A549 (cell line): ENCODE measurements around the gene RGP1. TPM values are rescaled to one million over a fixed set of nuclear protein-coding genes. Genes with fewer than 3 reads are reported as not detected.

Source experiments
- ATAC-seq, 2 experiments: fragments of 200-7000 bp in 1 of 2; fragments of >200 bp in 1 of 2; cut with Nextera tagmentation in 1 of 2; cut with Tn5 transposase in 1 of 2; 3 replicates each; pipeline versions ENCODE4 v1.8.0 to v1.9.1; 2018 to 2020; ENCODE audit warnings: mild to moderate bottlenecking in 1 of 2, moderate library complexity in 1 of 2
- CTCF ChIA-PET: fragments of 300-600 bp; sonication (Branson Sonifier 250); formaldehyde crosslinking; extraction: SDS; loops from one replicate; lab custom pipeline; 2021; ENCODE audit warnings: antibody characterized with exemption, inconsistent platforms; lab: Yijun Ruan, JAX
- POLR2A ChIA-PET: fragments of 350-600 bp; formaldehyde crosslinking; extraction: SDS; loops from one replicate; lab custom pipeline; 2021; ENCODE audit warnings: antibody characterized with exemption, inconsistent platforms; lab: Yijun Ruan, JAX
- DNase-seq, 2 experiments: peaks; one replicate each; pipeline versions ENCODE4 v3.0.0 to v3.0.0-alpha.2; 2011 to 2016; ENCODE audit warnings: low read depth in 1 of 2, low spot score in 1 of 2
- FAIRE-seq: peaks from 2 replicates; lab custom pipeline; 2011; peaks lifted over from hg19 to GRCh38; lab: Jason Lieb, UNC
- H3K27ac ChIP-seq, 2 experiments: fragments of >200 bp; sonication (Bioruptor Twin); formaldehyde crosslinking; 3 replicates each; pipeline ENCODE4 v1.5.1; 2016 to 2017
- H3K4me1 ChIP-seq: fragments of >200 bp; sonication (Bioruptor Twin); formaldehyde crosslinking; 3 replicates; pipeline ENCODE4 v1.6.1; 2016
- H3K4me2 ChIP-seq: fragments of >200 bp; sonication (Bioruptor Twin); formaldehyde crosslinking; 3 replicates; pipeline ENCODE4 v1.6.1; 2016
- H3K4me3 ChIP-seq: fragments of >200 bp; sonication (Bioruptor Twin); formaldehyde crosslinking; 3 replicates; pipeline ENCODE4 v1.5.1; 2016
- H3K9me3 ChIP-seq: fragments of >200 bp; sonication (Bioruptor Twin); formaldehyde crosslinking; 3 replicates; pipeline ENCODE4 v1.6.1; 2016
- CBX8 ChIP-seq: fragments of 200-600 bp; sonication (generic); IDR thresholded peaks from 2 replicates; pipeline ENCODE4 v1.6.1; 2016
- EHF ChIP-seq: fragments of 250-450 bp; sonication (Bioruptor Pico); IDR thresholded peaks from 2 replicates; pipeline ENCODE4 v1.5.0; 2020; ENCODE audit warnings: mild to moderate bottlenecking
- ESRRA ChIP-seq: fragments of 150-350 bp; IDR thresholded peaks from 2 replicates; pipeline ENCODE4 v1.6.1; 2014; ENCODE audit warnings: mild to moderate bottlenecking, low read length, borderline replicate concordance
- FOSB ChIP-seq: fragments of 250-450 bp; sonication (Bioruptor Pico); IDR thresholded peaks from 2 replicates; pipeline ENCODE4 v1.5.0; 2020; ENCODE audit warnings: mild to moderate bottlenecking, moderate library complexity
- FOSL2 ChIP-seq, 2 experiments: fragments of 450-650 bp in 1 of 2; fragments of >200 bp in 1 of 2; sonication (Bioruptor Twin) in 1 of 2; formaldehyde crosslinking; IDR thresholded peaks; 2 replicates each; pipeline versions ENCODE4 v1.5.0 to v1.6.1; 2016 to 2020; ENCODE audit warnings: mild to moderate bottlenecking in 1 of 2, moderate library complexity in 1 of 2
- FOXS1 ChIP-seq: fragments of 250-450 bp; sonication (Bioruptor Pico); IDR thresholded peaks from 2 replicates; pipeline ENCODE4 v1.5.0; 2020; ENCODE audit warnings: mild to moderate bottlenecking, moderate library complexity
- GATA3 ChIP-seq: IDR thresholded peaks from 2 replicates; pipeline ENCODE4 v1.6.1; 2012; ENCODE audit warnings: borderline replicate concordance
- HDAC2 ChIP-seq: fragments of 200-600 bp; sonication (generic); IDR thresholded peaks from 2 replicates; pipeline ENCODE4 v1.6.1; 2016
- HOXA7 ChIP-seq: fragments of 250-450 bp; sonication (Bioruptor Pico); IDR thresholded peaks from 2 replicates; pipeline ENCODE4 v1.5.0; 2020; ENCODE audit warnings: mild to moderate bottlenecking, moderate library complexity
- JUNB ChIP-seq: fragments of >200 bp; sonication (Bioruptor Twin); formaldehyde crosslinking; IDR thresholded peaks from 2 replicates; pipeline ENCODE4 v1.6.1; 2016
- KDM1A ChIP-seq: fragments of 200-600 bp; sonication (generic); IDR thresholded peaks from 2 replicates; pipeline ENCODE4 v1.6.1; 2016; ENCODE audit warnings: low read depth, mild to moderate bottlenecking
- KDM5A ChIP-seq: fragments of 200-600 bp; sonication (generic); IDR thresholded peaks from 2 replicates; pipeline ENCODE4 v1.6.1; 2016; ENCODE audit warnings: antibody characterized with exemption, mild to moderate bottlenecking
- MAZ ChIP-seq: fragments of 150-350 bp; IDR thresholded peaks from 2 replicates; pipeline ENCODE4 v1.6.1; 2014; ENCODE audit warnings: antibody characterized with exemption, low read depth, low read length, borderline replicate concordance
- NFE2L2 ChIP-seq: fragments of 150-350 bp; conservative IDR thresholded peaks from 2 replicates; pipeline ENCODE4 v1.6.1; 2014; ENCODE audit warnings: low read length
- POLR2A ChIP-seq: IDR thresholded peaks from 2 replicates; pipeline ENCODE4 v1.6.1; 2012; ENCODE audit warnings: mild to moderate bottlenecking, low read length
- SREBF2 ChIP-seq: fragments of 450-650 bp; IDR thresholded peaks from 2 replicates; pipeline ENCODE4 v1.6.1; 2014; ENCODE audit warnings: mild to moderate bottlenecking, moderate library complexity
- TP53 ChIP-seq: fragments of 250-450 bp; sonication (Bioruptor Pico); IDR thresholded peaks from 2 replicates; pipeline ENCODE4 v1.5.0; 2021; ENCODE audit warnings: mild to moderate bottlenecking, moderate library complexity
- WGBS: methylation state at CpG from one replicate; pipeline ENCODE4 v1.1.6; 2017; ENCODE audit errors: missing lambda C conversion rate; 5-methylcytosine and 5-hydroxymethylcytosine counted together
- polyA plus RNA-seq, 4 experiments: library from polyadenylated mRNA; depleted of rRNA in 3 of 4; stranded (reverse); fragments of >200 nt; fragmentation: RNase III in 1 of 4; extraction: RNeasy Plus Mini Kit Qiagen cat#74134 plus additional on column Dnase treatment in 1 of 4; gene quantifications; 2 replicates in 3 of 4; 3 replicates in 1 of 4; pipeline ENCODE4 v1.2.3, GENCODE V29; 2011 to 2017
- TF ChIP-seq, protein P1 (sequence below): fragments of 450-650 bp; IDR thresholded peaks from 2 replicates; pipeline ENCODE4 v1.6.1; 2014; ENCODE audit warnings: antibody characterized with exemption
- TF ChIP-seq, protein P2 (sequence below): fragments of 250-450 bp; sonication (Bioruptor Pico); IDR thresholded peaks from 2 replicates; pipeline ENCODE4 v1.5.0; 2020; ENCODE audit warnings: low read depth, mild to moderate bottlenecking, moderate library complexity
- TF ChIP-seq, protein P3 (sequence below): fragments of >200 bp; sonication (Bioruptor Twin); formaldehyde crosslinking; IDR thresholded peaks from 3 replicates; pipeline ENCODE4 v1.5.1; 2016
- TF ChIP-seq, protein P4 (sequence below): fragments of 200-600 bp; sonication (generic); IDR thresholded peaks from 2 replicates; pipeline ENCODE4 v1.6.1; 2016; ENCODE audit warnings: antibody characterized with exemption, mild to moderate bottlenecking, moderate library complexity

The RGP1 gene
- polyA plus RNA-seq, 2 of the 4 experiments (the other 2 are of a cell fraction): 16.1 to 16.6 TPM

DNA sequence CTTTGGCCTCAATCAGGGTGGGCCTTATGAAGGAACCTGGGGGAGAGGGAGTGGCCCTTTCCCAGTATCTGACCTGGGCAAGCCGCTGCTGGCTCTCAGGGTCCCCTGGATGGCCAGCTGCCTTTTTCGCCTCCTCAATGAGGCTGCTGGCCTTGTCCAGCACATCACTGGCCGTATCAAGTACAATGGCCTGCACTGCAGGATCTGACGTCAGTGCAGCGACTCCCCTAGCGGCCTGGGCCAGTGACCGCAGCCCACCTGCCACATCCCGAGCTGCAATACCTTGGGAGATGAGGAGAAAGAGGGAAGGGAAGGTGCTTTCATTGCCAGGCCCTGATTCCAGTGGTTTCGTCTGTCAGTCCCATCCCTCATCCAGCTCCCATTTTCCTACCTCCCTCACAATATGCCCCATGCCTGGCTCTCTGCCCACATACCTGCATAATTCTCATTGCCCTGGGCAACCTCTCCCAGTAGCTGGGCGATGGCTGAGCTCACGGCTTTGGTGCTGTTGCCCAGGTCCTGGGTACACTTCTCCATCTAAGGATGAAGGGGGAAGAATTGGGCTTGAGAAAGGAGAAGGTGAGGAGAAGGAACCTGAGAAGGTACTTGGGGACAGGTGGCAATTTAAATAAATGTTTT lies 36.2 kb upstream of the RGP1 start:
- POLR2A ChIA-PET: no interaction called here
- no peak for DNase-seq
- H3K4me3 ChIP-seq: no peak overlapping the region
- H3K4me2 ChIP-seq: no peak overlapping the region
- no peaks in the 10 kb centered on the region for H3K9me3 ChIP-seq
- CTCF ChIA-PET: interaction anchor here (0.6 to 32.5 kb wide), 11 partner anchors 5 to 109 kb away, joined by 3 to 758 read pairs (median 5); partner anchors contain the start of genes CREB3, TLN1 and TPM2
- 88% methylated on average over 11 of the region's 11 CpGs for WGBS
- FAIRE-seq: no peak
- peak in 1 of 2 experiments; percentile 43; a peak in 3 of 6 replicates for ATAC-seq
- H3K27ac ChIP-seq: no peak overlapping the region
- TF ChIP-seq NFE2L2: no peak
- TF ChIP-seq FOSB (CRISPR knock-in tag): no peak
- TF ChIP-seq TP53 (CRISPR knock-in tag): no peak
- TF ChIP-seq KDM1A: no peak
- TF ChIP-seq, protein P1, sequence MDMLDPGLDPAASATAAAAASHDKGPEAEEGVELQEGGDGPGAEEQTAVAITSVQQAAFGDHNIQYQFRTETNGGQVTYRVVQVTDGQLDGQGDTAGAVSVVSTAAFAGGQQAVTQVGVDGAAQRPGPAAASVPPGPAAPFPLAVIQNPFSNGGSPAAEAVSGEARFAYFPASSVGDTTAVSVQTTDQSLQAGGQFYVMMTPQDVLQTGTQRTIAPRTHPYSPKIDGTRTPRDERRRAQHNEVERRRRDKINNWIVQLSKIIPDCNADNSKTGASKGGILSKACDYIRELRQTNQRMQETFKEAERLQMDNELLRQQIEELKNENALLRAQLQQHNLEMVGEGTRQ: no peak
- no peak for TF ChIP-seq KDM5A
- no peak for TF ChIP-seq ESRRA
- no peak for TF ChIP-seq HOXA7 (CRISPR knock-in tag)
- no peak for TF ChIP-seq JUNB
- no peak for TF ChIP-seq FOXS1 (CRISPR knock-in tag)
- TF ChIP-seq CBX8: no peak
- no peaks in the 10 kb centered on the region for H3K4me1 ChIP-seq

DNA sequence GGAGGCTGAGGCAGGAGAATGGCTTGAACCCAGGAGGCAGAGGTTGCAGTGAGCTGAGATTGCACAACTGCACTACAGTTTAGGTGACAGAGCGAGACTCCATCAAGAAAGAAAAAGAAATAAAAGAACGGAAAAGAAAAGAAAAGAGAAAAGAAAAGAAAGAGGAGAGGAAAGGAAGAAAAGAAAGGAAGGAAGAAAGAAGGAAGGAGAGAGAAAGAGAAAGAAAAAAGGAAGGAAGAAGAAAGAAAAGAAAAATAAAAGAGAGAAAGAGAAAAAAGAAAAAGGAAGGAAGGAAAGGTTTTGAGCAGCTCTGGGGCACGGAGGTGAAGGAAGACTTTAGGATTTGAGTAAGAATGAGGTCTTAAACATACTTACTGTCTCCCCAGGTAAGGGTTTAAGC lies 35.5 kb upstream of the RGP1 start:
- H3K4me1 ChIP-seq: no peaks in the 10 kb centered on the region
- DNase-seq (no peak), FAIRE-seq (no peak)
- no peak overlapping the region for H3K4me3 ChIP-seq
- WGBS: 94% methylated on average over 3 of the region's 3 CpGs
- H3K9me3 ChIP-seq: no peaks in the 10 kb centered on the region
- H3K4me2 ChIP-seq: no peak overlapping the region
- CTCF ChIA-PET: interaction anchor here (1.0 to 32.5 kb wide), 7 partner anchors 4 to 110 kb away, joined by 4 to 758 read pairs (median 6); partner anchors contain the start of genes CREB3, TLN1 and TPM2
- no peak overlapping the region for H3K27ac ChIP-seq
- TF ChIP-seq FOSL2 (IDR thresholded peaks at IDR 0.05) (no peak), FOSL2 (CRISPR knock-in tag; IDR thresholded peaks at IDR 0.05) (no peak), SREBF2 (no peak), ESRRA (no peak)
- TF ChIP-seq, all 56 proteins: peak for 0
- no peak for ATAC-seq
- POLR2A ChIA-PET: interaction anchor here (1.0 kb wide), 1 partner anchor 49 kb away, joined by 3 read pairs; the partner anchor contains the start of gene ARHGEF39

DNA sequence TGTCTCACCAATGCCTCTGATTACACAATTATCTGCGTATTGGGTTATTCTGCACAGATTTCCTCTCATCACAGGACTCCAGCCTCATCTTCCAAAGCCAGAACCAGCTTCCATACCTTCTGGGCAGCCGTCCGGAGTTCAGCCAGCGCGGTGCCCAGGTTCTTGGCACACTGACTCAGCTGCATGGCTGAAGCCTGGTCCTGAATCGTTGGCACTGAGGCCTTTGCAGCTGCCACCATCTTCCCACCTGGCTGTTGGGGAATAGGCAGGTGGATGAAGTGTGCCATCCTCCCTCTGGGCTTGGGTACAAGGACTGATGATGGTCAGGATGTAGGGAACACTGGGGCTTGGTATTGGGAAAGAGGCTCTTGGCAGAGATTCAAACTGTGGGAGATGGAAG lies 35.0 kb upstream of the RGP1 start:
- DNase-seq: no peak
- ChIA-PET CTCF (interaction anchor here (1.1 to 32.5 kb wide), 7 partner anchors 4 to 111 kb away, joined by 4 to 758 read pairs (median 6); partner anchors contain the start of genes CREB3, TLN1 and TPM2), POLR2A (interaction anchor here (0.6 to 1.0 kb wide), 3 partner anchors 14 to 1861 kb away, joined by 3 to 4 read pairs (median 3); partner anchors contain the start of gene ARHGEF39)
- Histone ChIP-seq H3K4me1 (no peaks in the 10 kb centered on the region), H3K4me3 (no peak overlapping the region), H3K27ac (no peak overlapping the region), H3K4me2 (no peak overlapping the region), H3K9me3 (no peaks in the 10 kb centered on the region)
- no peak for ATAC-seq
- WGBS: 78% methylated on average over 6 of the region's 6 CpGs
- no peak for FAIRE-seq
- TF ChIP-seq, protein P2, sequence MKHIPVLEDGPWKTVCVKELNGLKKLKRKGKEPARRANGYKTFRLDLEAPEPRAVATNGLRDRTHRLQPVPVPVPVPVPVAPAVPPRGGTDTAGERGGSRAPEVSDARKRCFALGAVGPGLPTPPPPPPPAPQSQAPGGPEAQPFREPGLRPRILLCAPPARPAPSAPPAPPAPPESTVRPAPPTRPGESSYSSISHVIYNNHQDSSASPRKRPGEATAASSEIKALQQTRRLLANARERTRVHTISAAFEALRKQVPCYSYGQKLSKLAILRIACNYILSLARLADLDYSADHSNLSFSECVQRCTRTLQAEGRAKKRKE: no peak
- TF ChIP-seq, protein P3, sequence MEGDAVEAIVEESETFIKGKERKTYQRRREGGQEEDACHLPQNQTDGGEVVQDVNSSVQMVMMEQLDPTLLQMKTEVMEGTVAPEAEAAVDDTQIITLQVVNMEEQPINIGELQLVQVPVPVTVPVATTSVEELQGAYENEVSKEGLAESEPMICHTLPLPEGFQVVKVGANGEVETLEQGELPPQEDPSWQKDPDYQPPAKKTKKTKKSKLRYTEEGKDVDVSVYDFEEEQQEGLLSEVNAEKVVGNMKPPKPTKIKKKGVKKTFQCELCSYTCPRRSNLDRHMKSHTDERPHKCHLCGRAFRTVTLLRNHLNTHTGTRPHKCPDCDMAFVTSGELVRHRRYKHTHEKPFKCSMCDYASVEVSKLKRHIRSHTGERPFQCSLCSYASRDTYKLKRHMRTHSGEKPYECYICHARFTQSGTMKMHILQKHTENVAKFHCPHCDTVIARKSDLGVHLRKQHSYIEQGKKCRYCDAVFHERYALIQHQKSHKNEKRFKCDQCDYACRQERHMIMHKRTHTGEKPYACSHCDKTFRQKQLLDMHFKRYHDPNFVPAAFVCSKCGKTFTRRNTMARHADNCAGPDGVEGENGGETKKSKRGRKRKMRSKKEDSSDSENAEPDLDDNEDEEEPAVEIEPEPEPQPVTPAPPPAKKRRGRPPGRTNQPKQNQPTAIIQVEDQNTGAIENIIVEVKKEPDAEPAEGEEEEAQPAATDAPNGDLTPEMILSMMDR: no peak
- no peak for TF ChIP-seq MAZ
- no peak for TF ChIP-seq EHF
- no peak for TF ChIP-seq HDAC2
- TF ChIP-seq ESRRA: no peak
- TF ChIP-seq, protein P4, sequence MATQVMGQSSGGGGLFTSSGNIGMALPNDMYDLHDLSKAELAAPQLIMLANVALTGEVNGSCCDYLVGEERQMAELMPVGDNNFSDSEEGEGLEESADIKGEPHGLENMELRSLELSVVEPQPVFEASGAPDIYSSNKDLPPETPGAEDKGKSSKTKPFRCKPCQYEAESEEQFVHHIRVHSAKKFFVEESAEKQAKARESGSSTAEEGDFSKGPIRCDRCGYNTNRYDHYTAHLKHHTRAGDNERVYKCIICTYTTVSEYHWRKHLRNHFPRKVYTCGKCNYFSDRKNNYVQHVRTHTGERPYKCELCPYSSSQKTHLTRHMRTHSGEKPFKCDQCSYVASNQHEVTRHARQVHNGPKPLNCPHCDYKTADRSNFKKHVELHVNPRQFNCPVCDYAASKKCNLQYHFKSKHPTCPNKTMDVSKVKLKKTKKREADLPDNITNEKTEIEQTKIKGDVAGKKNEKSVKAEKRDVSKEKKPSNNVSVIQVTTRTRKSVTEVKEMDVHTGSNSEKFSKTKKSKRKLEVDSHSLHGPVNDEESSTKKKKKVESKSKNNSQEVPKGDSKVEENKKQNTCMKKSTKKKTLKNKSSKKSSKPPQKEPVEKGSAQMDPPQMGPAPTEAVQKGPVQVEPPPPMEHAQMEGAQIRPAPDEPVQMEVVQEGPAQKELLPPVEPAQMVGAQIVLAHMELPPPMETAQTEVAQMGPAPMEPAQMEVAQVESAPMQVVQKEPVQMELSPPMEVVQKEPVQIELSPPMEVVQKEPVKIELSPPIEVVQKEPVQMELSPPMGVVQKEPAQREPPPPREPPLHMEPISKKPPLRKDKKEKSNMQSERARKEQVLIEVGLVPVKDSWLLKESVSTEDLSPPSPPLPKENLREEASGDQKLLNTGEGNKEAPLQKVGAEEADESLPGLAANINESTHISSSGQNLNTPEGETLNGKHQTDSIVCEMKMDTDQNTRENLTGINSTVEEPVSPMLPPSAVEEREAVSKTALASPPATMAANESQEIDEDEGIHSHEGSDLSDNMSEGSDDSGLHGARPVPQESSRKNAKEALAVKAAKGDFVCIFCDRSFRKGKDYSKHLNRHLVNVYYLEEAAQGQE: no peak
- no peak for TF ChIP-seq KDM1A
- TF ChIP-seq FOXS1 (CRISPR knock-in tag): no peak
- no peak for TF ChIP-seq POLR2A
- TF ChIP-seq SREBF2: no peak
- TF ChIP-seq GATA3: no peak
- TF ChIP-seq NFE2L2: no peak
- TF ChIP-seq, all 56 proteins: peak for 0
